GM19035 (cell line): ENCODE results near the gene COL15A1.
"Not testable (repeated sequence)": the region's sequence is repeated elsewhere in the genome, so short reads cannot be mapped to it uniquely, and the experiment has no call there.

Source experiments
- ATAC-seq: cut with Tn5 transposase; IDR thresholded peaks from one replicate; pipeline ENCODE4 v1.9.1; 2021; ENCODE audit not compliant: unreplicated experiment

COL15A1 gene

GRCh38 chr9:98943682-98944056, at the start of gene COL15A1:
COL15A1 (plus strand) TSS chr9:98943907; CDS start chr9:98944062, 155 bp downstream.
- ATAC-seq, result no peak

GRCh38 chr9:98894171-98894570, 49.5 kb upstream of the COL15A1 start:
- no peak for ATAC-seq

GRCh38 chr9:98894761-98895160, 48.9 kb upstream of the COL15A1 start:
- no peak for ATAC-seq

GRCh38 chr9:98896632-98897031, 47.1 kb upstream of the COL15A1 start:
- ATAC-seq, result no peak

- no peak for ATAC-seq
Observed at GRCh38 chr9:98897745-98898144, 46.0 kb upstream of the COL15A1 start.

- no peak for ATAC-seq
Observed at GRCh38 chr9:98899408-98900056, 44.2 kb upstream of the COL15A1 start.

GRCh38 chr9:98900244-98900643, 43.5 kb upstream of the COL15A1 start:
- ATAC-seq, result no peak

- no peak for ATAC-seq
Observed at GRCh38 chr9:98900725-98901124, 43.0 kb upstream of the COL15A1 start.

- not testable (repeated sequence) for ATAC-seq
Observed at GRCh38 chr9:98901843-98902242, 41.9 kb upstream of the COL15A1 start.

- no peak for ATAC-seq
Observed at GRCh38 chr9:98902516-98902915, 41.2 kb upstream of the COL15A1 start.

- no peak for ATAC-seq
Observed at GRCh38 chr9:98902925-98903324, 40.8 kb upstream of the COL15A1 start.

- ATAC-seq, result no peak
Observed at GRCh38 chr9:98903961-98904411, 39.7 kb upstream of the COL15A1 start.

- ATAC-seq, result no peak
Observed at GRCh38 chr9:98905015-98905414, 38.7 kb upstream of the COL15A1 start.

GRCh38 chr9:98906273-98907040, 37.2 kb upstream of the COL15A1 start:
- ATAC-seq, result no peak

- ATAC-seq, result no peak
Observed at GRCh38 chr9:98907055-98907454, 36.7 kb upstream of the COL15A1 start.

GRCh38 chr9:98908897-98909634, 34.6 kb upstream of the COL15A1 start:
- ATAC-seq, result no peak

GRCh38 chr9:98909935-98910334, 33.8 kb upstream of the COL15A1 start:
- no peak for ATAC-seq

- ATAC-seq, result no peak
Observed at GRCh38 chr9:98911042-98911441, 32.7 kb upstream of the COL15A1 start.

GRCh38 chr9:98911738-98912137, 32.0 kb upstream of the COL15A1 start:
- not testable (repeated sequence) for ATAC-seq

- ATAC-seq, result no peak
Observed at GRCh38 chr9:98912450-98912849, 31.3 kb upstream of the COL15A1 start.

- no peak for ATAC-seq
Observed at GRCh38 chr9:98913044-98913443, 30.7 kb upstream of the COL15A1 start.

- ATAC-seq, result no peak
Observed at GRCh38 chr9:98913705-98914104, 30.0 kb upstream of the COL15A1 start.
